OCI-LY7 (cell line): ENCODE measurements around the gene ZBTB37. TPM values are rescaled to one million over a fixed set of nuclear protein-coding genes. Genes with fewer than 3 reads are reported as not detected.

Experiments used
- Bru-seq: library from RNA; stranded (reverse); fragments of 400-500 nt; gene quantifications from one replicate; lab custom pipeline; 2021; lab: Mats Ljungman, UMichigan
- BruChase-seq, 2 experiments: library from RNA; stranded (reverse); fragments of 400-500 nt; gene quantifications; one replicate each; lab custom pipeline; 2021; lab: Mats Ljungman, UMichigan
- BruUV-seq: library from RNA; stranded (reverse); fragments of 400-500 nt; replicated peaks from 2 replicates; lab custom pipeline; 2021; lab: Mats Ljungman, UMichigan
- CTCF ChIA-PET: fragments of 300-600 bp; sonication (Branson Sonifier 250); formaldehyde crosslinking; loops from one replicate; lab custom pipeline; 2022; ENCODE audit warnings: antibody characterized with exemption; ENCODE audit not compliant: unreplicated experiment; lab: Charles Lee
- POLR2A ChIA-PET: fragments of 300-600 bp; sonication (Branson Sonifier 250); formaldehyde crosslinking; loops from one replicate; lab custom pipeline; 2022; ENCODE audit warnings: antibody characterized with exemption; lab: Charles Lee
- DNase-seq: peaks from one replicate; pipeline ENCODE4 v3.0.0-alpha.2; 2015; ENCODE audit warnings: low spot score
- H2AFZ ChIP-seq: fragments of 200-600 bp; sonication (generic), shearing (Covaris generic); 2 replicates; pipeline ENCODE4 v1.6.1; 2014; ENCODE audit warnings: mild to moderate bottlenecking, antibody characterized with exemption, low read length, moderate library complexity
- H3K27ac ChIP-seq: fragments of 200-600 bp; sonication (generic); 2 replicates; pipeline ENCODE4 v1.5.1; 2014; ENCODE audit warnings: mixed run types, low read depth, mild to moderate bottlenecking, moderate library complexity, low read length, inconsistent platforms; ENCODE audit not compliant: poor library complexity, severe bottlenecking
- H3K36me3 ChIP-seq: fragments of 200-600 bp; sonication (generic); 2 replicates; pipeline ENCODE4 v1.6.1; 2014; ENCODE audit warnings: mild to moderate bottlenecking, antibody characterized with exemption, low read length, moderate library complexity, mixed read lengths; ENCODE audit not compliant: insufficient read depth
- H3K4me1 ChIP-seq: fragments of 200-600 bp; sonication (generic); 2 replicates; pipeline ENCODE4 v1.5.1; 2014; ENCODE audit warnings: mild to moderate bottlenecking, low read length; ENCODE audit not compliant: insufficient read depth, poor library complexity, severe bottlenecking
- H3K4me2 ChIP-seq: fragments of 200-600 bp; sonication (generic); 2 replicates; pipeline ENCODE4 v1.6.1; 2014; ENCODE audit warnings: mild to moderate bottlenecking, low read length
- H3K4me3 ChIP-seq: fragments of 200-600 bp; sonication (generic); 2 replicates; pipeline ENCODE4 v1.5.1; 2014; ENCODE audit warnings: mild to moderate bottlenecking, low read depth, low read length; ENCODE audit not compliant: poor library complexity, severe bottlenecking
- H3K79me2 ChIP-seq: fragments of 200-600 bp; sonication (generic); 2 replicates; pipeline ENCODE4 v1.6.1; 2016; ENCODE audit warnings: low read depth, mild to moderate bottlenecking, low read length, moderate library complexity, mixed read lengths; ENCODE audit not compliant: insufficient read depth
- H3K9me2 ChIP-seq: fragments of 200-600 bp; sonication (generic); 2 replicates; pipeline ENCODE4 v1.6.1; 2016; ENCODE audit warnings: mild to moderate bottlenecking, low read length, mixed read lengths; ENCODE audit not compliant: insufficient read depth
- H3K9me3 ChIP-seq: fragments of 200-600 bp; sonication (generic); 2 replicates; pipeline ENCODE4 v1.6.1; 2014; ENCODE audit warnings: mild to moderate bottlenecking, mixed run types, low read length, mixed read lengths
- H4K20me1 ChIP-seq: fragments of 200-600 bp; sonication (generic); 2 replicates; pipeline ENCODE4 v1.6.1; 2014; ENCODE audit warnings: mild to moderate bottlenecking, antibody characterized with exemption, low read length, moderate library complexity, mixed read lengths; ENCODE audit not compliant: insufficient read depth
- EZH2phosphoT487 ChIP-seq: fragments of 200-600 bp; sonication (generic); IDR thresholded peaks from 2 replicates; pipeline ENCODE4 v1.6.1; 2018; ENCODE audit warnings: low read depth, borderline replicate concordance, mild to moderate bottlenecking, mixed run types, antibody characterized with exemption, low read length, moderate library complexity, mixed read lengths
- intact Hi-C: fragments of 100-400 bp; cut with micrococcal nuclease; formaldehyde crosslinking; loops from one replicate; pipeline ENCODE4 v1.10.0; 2022; ENCODE audit not compliant: unreplicated experiment
- long read RNA-seq: library from polyadenylated mRNA; stranded (forward); transcript quantifications from one replicate; pipeline ENCODE4 v2.0.0, GENCODE V29; 2022
- total RNA-seq, 2 experiments: library from RNA; depleted of rRNA in 1 of 2; stranded (reverse); fragments of >200 nt in 1 of 2; shearing (Covaris generic) in 1 of 2; gene quantifications; 2 replicates each; pipeline ENCODE4 v1.2.3, GENCODE V29; 2014 to 2022
- TF ChIP-seq, protein P1 (sequence below): fragments of 200-600 bp; sonication (generic); conservative IDR thresholded peaks from 2 replicates; pipeline ENCODE4 v1.5.1; 2014; ENCODE audit warnings: mild to moderate bottlenecking, antibody characterized with exemption, low read length, moderate library complexity, mixed read lengths

Gene ZBTB37, protein sequence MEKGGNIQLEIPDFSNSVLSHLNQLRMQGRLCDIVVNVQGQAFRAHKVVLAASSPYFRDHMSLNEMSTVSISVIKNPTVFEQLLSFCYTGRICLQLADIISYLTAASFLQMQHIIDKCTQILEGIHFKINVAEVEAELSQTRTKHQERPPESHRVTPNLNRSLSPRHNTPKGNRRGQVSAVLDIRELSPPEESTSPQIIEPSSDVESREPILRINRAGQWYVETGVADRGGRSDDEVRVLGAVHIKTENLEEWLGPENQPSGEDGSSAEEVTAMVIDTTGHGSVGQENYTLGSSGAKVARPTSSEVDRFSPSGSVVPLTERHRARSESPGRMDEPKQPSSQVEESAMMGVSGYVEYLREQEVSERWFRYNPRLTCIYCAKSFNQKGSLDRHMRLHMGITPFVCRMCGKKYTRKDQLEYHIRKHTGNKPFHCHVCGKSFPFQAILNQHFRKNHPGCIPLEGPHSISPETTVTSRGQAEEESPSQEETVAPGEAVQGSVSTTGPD
- 10.9 TPM in 2 replicates for total RNA-seq (2014; rRNA removed; shearing (Covaris generic))
- total RNA-seq (2022), result 23.7 and 23.9 TPM in 2 replicates
- Bru-seq, nascent RNA, result percentile 72 among the genes with signal in this experiment
- percentile 86 among the genes with signal in this experiment for BruChase-seq, experiment 1, labeled RNA remaining after a 6-hour chase
- BruChase-seq, experiment 2, labeled RNA remaining after a 2-hour chase, result percentile 93 among the genes with signal in this experiment
- long read RNA-seq, partial matches to known transcripts, result 0 of 8 reads
- long read RNA-seq, other reads (novel, unspliced or antisense), result 8 of 8 reads

DNA sequence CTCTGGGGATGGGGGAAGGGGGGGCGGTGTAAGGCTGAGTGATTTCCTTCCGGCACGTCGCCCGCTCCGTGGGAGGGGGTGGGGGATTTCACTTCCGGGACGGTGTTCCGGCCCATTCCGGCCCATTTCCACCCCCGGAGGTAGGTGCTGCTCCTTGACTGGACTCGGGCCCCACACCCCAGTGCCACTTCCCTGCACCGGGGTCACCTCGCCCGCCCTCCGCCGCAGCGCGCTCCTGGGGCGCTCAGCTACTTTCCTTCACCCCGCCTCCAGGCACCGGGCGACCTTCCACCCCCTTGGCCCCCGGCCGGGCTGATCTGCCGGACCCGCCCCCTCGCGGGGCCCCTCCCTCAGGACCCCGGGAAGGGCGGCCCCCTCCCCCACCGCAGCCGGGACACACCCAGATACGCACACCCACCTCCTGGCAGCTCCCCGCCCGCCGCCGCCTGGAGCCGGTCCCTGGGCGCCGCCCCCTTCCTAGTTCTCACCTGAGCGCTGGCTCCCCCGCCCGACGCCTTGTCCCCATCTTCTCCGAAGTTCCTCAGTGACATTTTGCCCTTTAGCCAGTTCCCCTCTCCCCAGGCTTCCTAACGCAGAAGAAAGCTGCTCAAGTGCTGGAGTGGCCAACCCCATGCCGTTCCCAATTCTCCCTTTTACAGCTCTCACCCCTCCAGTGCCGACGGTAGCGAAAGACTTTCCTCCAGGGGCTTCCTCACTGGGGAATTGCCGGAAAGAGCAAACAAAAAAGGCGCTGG, at the start of gene ZBTB37:
ZBTB37 (plus strand) TSS at position 115 of the 755 bp plus-strand sequence. CDS start 1,846 bp downstream, outside the sequence.
- peaks cover 55% of the 10 kb centered on the region for H3K4me1 ChIP-seq
- no TSS peak for BruUV-seq
- H3K4me2 ChIP-seq, result peak within 1 kb of the TSS; percentile 96
- intact Hi-C loops, result loop anchor here (1.0 to 5.0 kb wide), 8 partner anchors 44 to 1336 kb away; partner anchors contain the start of genes CENPL, DARS2, PRDX6 and RABGAP1L
- H2AFZ ChIP-seq, result peak within 1 kb of the TSS; percentile 62
- H3K9me2 ChIP-seq, result no peaks in the 10 kb centered on the region
- H4K20me1 ChIP-seq, result peaks cover 35% of the 10 kb centered on the region
- CTCF ChIA-PET, result interaction anchor here (0.8 kb wide), 1 partner anchor 17 kb away, joined by 3 read pairs; no protein-coding TSS in a partner anchor
- TF ChIP-seq EZH2phosphoT487, result no peak
- TF ChIP-seq, protein P1, sequence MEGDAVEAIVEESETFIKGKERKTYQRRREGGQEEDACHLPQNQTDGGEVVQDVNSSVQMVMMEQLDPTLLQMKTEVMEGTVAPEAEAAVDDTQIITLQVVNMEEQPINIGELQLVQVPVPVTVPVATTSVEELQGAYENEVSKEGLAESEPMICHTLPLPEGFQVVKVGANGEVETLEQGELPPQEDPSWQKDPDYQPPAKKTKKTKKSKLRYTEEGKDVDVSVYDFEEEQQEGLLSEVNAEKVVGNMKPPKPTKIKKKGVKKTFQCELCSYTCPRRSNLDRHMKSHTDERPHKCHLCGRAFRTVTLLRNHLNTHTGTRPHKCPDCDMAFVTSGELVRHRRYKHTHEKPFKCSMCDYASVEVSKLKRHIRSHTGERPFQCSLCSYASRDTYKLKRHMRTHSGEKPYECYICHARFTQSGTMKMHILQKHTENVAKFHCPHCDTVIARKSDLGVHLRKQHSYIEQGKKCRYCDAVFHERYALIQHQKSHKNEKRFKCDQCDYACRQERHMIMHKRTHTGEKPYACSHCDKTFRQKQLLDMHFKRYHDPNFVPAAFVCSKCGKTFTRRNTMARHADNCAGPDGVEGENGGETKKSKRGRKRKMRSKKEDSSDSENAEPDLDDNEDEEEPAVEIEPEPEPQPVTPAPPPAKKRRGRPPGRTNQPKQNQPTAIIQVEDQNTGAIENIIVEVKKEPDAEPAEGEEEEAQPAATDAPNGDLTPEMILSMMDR, result peak; percentile 29; the same call in 1 of the 2 replicates
- POLR2A ChIA-PET, result interaction anchor here (0.5 to 2.8 kb wide), 24 partner anchors 8 to 1154 kb away, joined by 3 to 11 read pairs (median 4); partner anchors contain the start of genes CENPL, DARS2, KLHL20 and RC3H1
- H3K9me3 ChIP-seq, result no peaks in the 10 kb centered on the region
- peaks cover 74% of the 10 kb centered on the region for H3K79me2 ChIP-seq
- H3K27ac ChIP-seq, result peak within 1 kb of the TSS; percentile 91
- H3K36me3 ChIP-seq, result peaks cover 67% of the 10 kb centered on the region
- H3K4me3 ChIP-seq, result peak within 1 kb of the TSS; percentile 98
- peak; percentile 93 for DNase-seq

DNA sequence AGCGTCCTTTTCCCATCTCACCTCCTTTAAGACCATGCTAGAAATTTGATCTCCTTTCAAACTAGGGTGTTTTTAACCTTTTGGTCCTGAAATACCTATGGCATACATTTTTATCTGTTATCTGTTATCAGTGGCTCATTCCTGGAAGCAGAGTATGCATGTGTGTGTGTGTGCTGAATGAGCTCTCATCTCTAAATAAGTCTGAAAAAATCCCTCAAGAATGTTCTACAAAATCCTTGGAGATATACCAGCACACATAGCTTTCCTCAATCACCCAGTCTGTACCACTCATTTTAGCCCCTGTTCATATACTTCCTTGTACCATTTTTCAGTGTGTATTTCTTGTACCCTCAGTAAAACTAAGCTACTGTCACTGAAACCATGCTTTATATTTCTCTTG, 49.7 kb upstream of the ZBTB37 start:
- no TSS peak for BruUV-seq
- Histone ChIP-seq H3K4me1 (peaks cover 26% of the 10 kb centered on the region), H3K9me3 (no peaks in the 10 kb centered on the region), H3K79me2 (peaks cover 90% of the 10 kb centered on the region), H4K20me1 (peaks cover 8% of the 10 kb centered on the region; the same call in 1 of the 2 replicates), H3K36me3 (peaks cover 60% of the 10 kb centered on the region), H3K4me2 (no peak overlapping the region), H3K9me2 (no peaks in the 10 kb centered on the region), H2AFZ (no peak overlapping the region), H3K4me3 (no peak overlapping the region), H3K27ac (no peak overlapping the region)
- ChIA-PET CTCF (no interaction called here), POLR2A (interaction anchor here (0.7 to 1.0 kb wide), 5 partner anchors 19 to 401 kb away, joined by 3 to 5 read pairs (median 3); no protein-coding TSS in a partner anchor)
- TF ChIP-seq, protein P1, result no peak
- no peak for TF ChIP-seq EZH2phosphoT487
- no peak for DNase-seq
- intact Hi-C loops, result no loop called here
